IPS-20b (cell line): ENCODE measurements around the gene GORASP1.

Experiments used
- H3K27ac ChIP-seq: one replicate; pipeline ENCODE4 v1.5.1; 2013; ENCODE audit warnings: low read length
- H3K27me3 ChIP-seq: 2 replicates; pipeline ENCODE4 v1.6.1; 2013; ENCODE audit warnings: mild to moderate bottlenecking, low read length, inconsistent platforms; ENCODE audit not compliant: insufficient read depth
- H3K36me3 ChIP-seq: 2 replicates; pipeline ENCODE4 v1.6.1; 2013; ENCODE audit warnings: low read depth, mild to moderate bottlenecking, inconsistent platforms, low read length, moderate library complexity; ENCODE audit not compliant: insufficient read depth
- H3K4me1 ChIP-seq: 2 replicates; pipeline ENCODE4 v1.6.1; 2013; ENCODE audit warnings: mild to moderate bottlenecking, control low read depth, inconsistent platforms, low read length, moderate library complexity; ENCODE audit not compliant: insufficient read depth
- H3K4me3 ChIP-seq: 2 replicates; pipeline ENCODE4 v1.5.1; 2013; ENCODE audit warnings: mild to moderate bottlenecking, low read length, inconsistent platforms
- H3K9ac ChIP-seq: 2 replicates; pipeline ENCODE4 v1.6.1; 2013; ENCODE audit warnings: low read depth, mild to moderate bottlenecking, inconsistent platforms, low read length, moderate library complexity
- H3K9me3 ChIP-seq: 2 replicates; pipeline ENCODE4 v1.6.1; 2013; ENCODE audit warnings: mild to moderate bottlenecking, low read depth, low read length, inconsistent platforms; ENCODE audit not compliant: insufficient read depth

The GORASP1 gene

GRCh38 chr3:39107388-39108199, at the start of gene GORASP1, which contains the start of gene TTC21A:
TSS of gene GORASP1 (minus strand) at chr3:39107627. CDS start at chr3:39107541, 86 bp downstream.
TSS of gene TTC21A (plus strand) at chr3:39107680. CDS start at chr3:39107838, 158 bp downstream.
- H3K9me3 ChIP-seq = no peaks in the 10 kb centered on the region
- no peaks in the 10 kb centered on the region for H3K36me3 ChIP-seq
- H3K4me1 ChIP-seq = peaks cover 7% of the 10 kb centered on the region; the same call in 1 of the 2 replicates
- peak within 1 kb of the TSS; percentile 93 for H3K4me3 ChIP-seq
- H3K27me3 ChIP-seq = peaks cover 29% of the 10 kb centered on the region
- no peak within 1 kb of the TSS for H3K27ac ChIP-seq
- peak within 1 kb of the TSS; percentile 64 for H3K9ac ChIP-seq

GRCh38 chr3:39156421-39156820, 49.0 kb upstream of the GORASP1 start:
- Histone ChIP-seq H3K27me3 (peaks cover 6% of the 10 kb centered on the region; the same call in 1 of the 2 replicates), H3K4me1 (peaks cover 20% of the 10 kb centered on the region), H3K36me3 (no peaks in the 10 kb centered on the region), H3K9me3 (no peaks in the 10 kb centered on the region), H3K9ac (no peak overlapping the region), H3K27ac (no peak overlapping the region), H3K4me3 (no peak overlapping the region)

GRCh38 chr3:39154280-39155021, 47.0 kb upstream of the GORASP1 start:
- Histone ChIP-seq H3K36me3 (no peaks in the 10 kb centered on the region), H3K9ac (peak overlapping the region; percentile 70; the same call in 1 of the 2 replicates), H3K4me3 (peak overlapping the region; percentile 77), H3K27ac (no peak overlapping the region), H3K27me3 (peaks cover 6% of the 10 kb centered on the region; the same call in 1 of the 2 replicates), H3K4me1 (peaks cover 38% of the 10 kb centered on the region), H3K9me3 (no peaks in the 10 kb centered on the region)

- H3K4me1 ChIP-seq = peaks cover 37% of the 10 kb centered on the region
- H3K27me3 ChIP-seq = peaks cover 6% of the 10 kb centered on the region; the same call in 1 of the 2 replicates
- no peaks in the 10 kb centered on the region for H3K36me3 ChIP-seq
- peak overlapping the region; percentile 77 for H3K4me3 ChIP-seq
- no peaks in the 10 kb centered on the region for H3K9me3 ChIP-seq
- H3K9ac ChIP-seq = peak overlapping the region; percentile 70; the same call in 1 of the 2 replicates
- H3K27ac ChIP-seq = no peak overlapping the region
These were observed 46.5 kb upstream of the GORASP1 start for GRCh38 chr3:39153977-39154279.

GRCh38 chr3:39150803-39151631, 43.6 kb upstream of the GORASP1 start:
- Histone ChIP-seq H3K36me3 (peaks cover 5% of the 10 kb centered on the region), H3K9me3 (no peaks in the 10 kb centered on the region), H3K27ac (peak overlapping the region; percentile 29), H3K4me1 (peaks cover 55% of the 10 kb centered on the region), H3K27me3 (peaks cover 6% of the 10 kb centered on the region; the same call in 1 of the 2 replicates), H3K4me3 (peak overlapping the region; percentile 62), H3K9ac (peak overlapping the region; percentile 63; the same call in 1 of the 2 replicates)

GRCh38 chr3:39150148-39150802, 42.8 kb upstream of the GORASP1 start:
- Histone ChIP-seq H3K9ac (peak overlapping the region; percentile 63; the same call in 1 of the 2 replicates), H3K4me1 (peaks cover 55% of the 10 kb centered on the region), H3K27ac (peak overlapping the region; percentile 29)

GRCh38 chr3:39149498-39150147, 42.2 kb upstream of the GORASP1 start:
- no peaks in the 10 kb centered on the region for H3K9me3 ChIP-seq
- peaks cover 19% of the 10 kb centered on the region for H3K36me3 ChIP-seq
- 0 out of 2 replicates have a peak overlapping the region, but pooled peaks have one; percentile 16 for H3K9ac ChIP-seq
- H3K27ac ChIP-seq = no peak overlapping the region
- peaks cover 6% of the 10 kb centered on the region; the same call in 1 of the 2 replicates for H3K27me3 ChIP-seq
- H3K4me3 ChIP-seq = no peak overlapping the region; the same call in 1 of the 2 replicates
- peaks cover 51% of the 10 kb centered on the region for H3K4me1 ChIP-seq

More at GRCh38 chr3:39150148-39150802, 42.8 kb upstream of the GORASP1 start:
- Histone ChIP-seq H3K27me3 (peaks cover 6% of the 10 kb centered on the region; the same call in 1 of the 2 replicates), H3K9me3 (no peaks in the 10 kb centered on the region), H3K4me3 (peak overlapping the region; percentile 62), H3K36me3 (peaks cover 12% of the 10 kb centered on the region)

- peaks cover 6% of the 10 kb centered on the region; the same call in 1 of the 2 replicates for H3K27me3 ChIP-seq
- no peak overlapping the region for H3K27ac ChIP-seq
- no peaks in the 10 kb centered on the region for H3K9me3 ChIP-seq
- H3K4me3 ChIP-seq = no peak overlapping the region
- peaks cover 50% of the 10 kb centered on the region for H3K4me1 ChIP-seq
- H3K9ac ChIP-seq = no peak overlapping the region; the same call in 1 of the 2 replicates
- peaks cover 24% of the 10 kb centered on the region for H3K36me3 ChIP-seq
These were observed 41.6 kb upstream of the GORASP1 start for GRCh38 chr3:39149059-39149455.

GRCh38 chr3:39148435-39149058, 41.1 kb upstream of the GORASP1 start:
- Histone ChIP-seq H3K36me3 (peaks cover 29% of the 10 kb centered on the region), H3K4me3 (no peak overlapping the region), H3K9ac (peak overlapping the region; percentile 42; the same call in 1 of the 2 replicates), H3K4me1 (peaks cover 50% of the 10 kb centered on the region), H3K9me3 (no peaks in the 10 kb centered on the region), H3K27me3 (peaks cover 6% of the 10 kb centered on the region; the same call in 1 of the 2 replicates), H3K27ac (no peak overlapping the region)
